ENCODE data around the gene RAB6A. TPM values are rescaled to one million over a fixed set of nuclear protein-coding genes. Genes with fewer than 3 reads are reported as not detected.
"Not testable (repeated sequence)": the region's sequence is repeated elsewhere in the genome, so short reads cannot be mapped to it uniquely, and the experiment has no call there.

The RAB6A gene
- total RNA-seq, 1 donor = 60.3 TPM

- peak in 2 of 3 donors; percentile 14 to 21 for DNase-seq (ENCODE audit: low read depth in 2 of 3, low spot score in 2 of 3)
These were observed 31.2 kb downstream of the RAB6A start for GRCh38 chr11:73729594-73730206.

GRCh38 chr11:73728000-73728399 lies 32.9 kb downstream of the RAB6A start:
- no peak for DNase-seq (ENCODE audit: low read depth in 2 of 3, low spot score in 2 of 3)

- no peak for DNase-seq (ENCODE audit: low read depth in 2 of 3, low spot score in 2 of 3)
These were observed 34.0 kb downstream of the RAB6A start for GRCh38 chr11:73726825-73727224.

GRCh38 chr11:73717136-73717535 lies 43.7 kb downstream of the RAB6A start:
- DNase-seq (ENCODE audit: low read depth in 2 of 3, low spot score in 2 of 3) = no peak

- peak in 2 of 3 donors; percentile 22 to 75 for DNase-seq (ENCODE audit: low read depth in 2 of 3, low spot score in 2 of 3)
These were observed 44.5 kb downstream of the RAB6A start for GRCh38 chr11:73716153-73717056.

GRCh38 chr11:73715541-73715940 lies 45.3 kb downstream of the RAB6A start:
- no peak for DNase-seq (ENCODE audit: low read depth in 2 of 3, low spot score in 2 of 3)

GRCh38 chr11:73710964-73711363 lies 49.9 kb downstream of the RAB6A start:
- DNase-seq (ENCODE audit: low read depth in 2 of 3, low spot score in 2 of 3) = no peak

GRCh38 chr11:73705053-73705452 lies 55.8 kb downstream of the RAB6A start:
- DNase-seq (ENCODE audit: low read depth in 2 of 3, low spot score in 2 of 3) = no peak

GRCh38 chr11:73693899-73694525 lies 66.9 kb downstream of the RAB6A start:
- no peak for DNase-seq (ENCODE audit: low read depth in 2 of 3, low spot score in 2 of 3)

GRCh38 chr11:73680687-73681086 lies 80.2 kb downstream of the RAB6A start:
- DNase-seq (ENCODE audit: low read depth in 2 of 3, low spot score in 2 of 3) = no peak

- not testable (repeated sequence) for DNase-seq (ENCODE audit: low read depth in 2 of 3, low spot score in 2 of 3)
These were observed 84.3 kb downstream of the RAB6A start for GRCh38 chr11:73676552-73676951.

GRCh38 chr11:73671701-73672100 lies 89.2 kb downstream of the RAB6A start:
- DNase-seq (ENCODE audit: low read depth in 2 of 3, low spot score in 2 of 3) = no peak

GRCh38 chr11:73670808-73671207 lies 90.1 kb downstream of the RAB6A start:
- DNase-seq (ENCODE audit: low read depth in 2 of 3, low spot score in 2 of 3) = no peak

- DNase-seq (ENCODE audit: low read depth in 2 of 3, low spot score in 2 of 3) = peak in 1 of 3 donors; percentile 15
These were observed 93.0 kb downstream of the RAB6A start for GRCh38 chr11:73667891-73668290.

GRCh38 chr11:73664877-73665276 lies 96.0 kb downstream of the RAB6A start:
- no peak for DNase-seq (ENCODE audit: low read depth in 2 of 3, low spot score in 2 of 3)

GRCh38 chr11:73663604-73664495 lies 97.0 kb downstream of the RAB6A start:
- DNase-seq (ENCODE audit: low read depth in 2 of 3, low spot score in 2 of 3) = no peak

- DNase-seq (ENCODE audit: low read depth in 2 of 3, low spot score in 2 of 3) = no peak
These were observed 98.3 kb downstream of the RAB6A start for GRCh38 chr11:73662445-73663157.

- peak; percentile 71 to 86 (median 75) for DNase-seq (ENCODE audit: low read depth in 2 of 3, low spot score in 2 of 3)
These were observed 99.7 kb downstream of the RAB6A start for GRCh38 chr11:73661035-73661628.

- DNase-seq (ENCODE audit: low read depth in 2 of 3, low spot score in 2 of 3) = no peak
These were observed 100.3 kb downstream of the RAB6A start for GRCh38 chr11:73660497-73661034.
